NCI-H82 treated with DMSO at 0.1 percent for 48 hours (cell line): Measurements from ENCODE around the gene TUBB4A.
A peak's percentile ranks its signal among the peaks of the same experiment; 100 is the strongest.
"Not testable (repeated sequence)": the region's sequence is repeated elsewhere in the genome, so short reads cannot be mapped to it uniquely, and the experiment has no call there.

Source experiments
- DNase-seq: peaks from one replicate; lab custom pipeline; 2025; ENCODE audit not compliant: unreplicated experiment; lab: John Stamatoyannopoulos, UW

The TUBB4A gene

GRCh38 chr19:6501740-6502648 is at the start of gene TUBB4A:
Gene TUBB4A, minus strand, starts transcription at chr19:6502309. Its CDS starts 97 bp downstream, at chr19:6502212.
- no peak for DNase-seq

GRCh38 chr19:6551091-6551490 is 49.0 kb upstream of the TUBB4A start:
- DNase-seq: no peak

- DNase-seq: not testable (repeated sequence)
Measured at GRCh38 chr19:6550679-6551078, 48.6 kb upstream of the TUBB4A start.

GRCh38 chr19:6543866-6544347 is 41.8 kb upstream of the TUBB4A start:
- DNase-seq: no peak

- no peak for DNase-seq
Measured at GRCh38 chr19:6540918-6541689, 39.0 kb upstream of the TUBB4A start.

- no peak for DNase-seq
Measured at GRCh38 chr19:6539514-6539913, 37.4 kb upstream of the TUBB4A start.

GRCh38 chr19:6535558-6536137 is 33.5 kb upstream of the TUBB4A start:
- no peak for DNase-seq

GRCh38 chr19:6534451-6535093 is 32.5 kb upstream of the TUBB4A start:
- DNase-seq: no peak

GRCh38 chr19:6533746-6534418 is 31.8 kb upstream of the TUBB4A start:
- DNase-seq: no peak

GRCh38 chr19:6533000-6533328 is 30.9 kb upstream of the TUBB4A start:
- no peak for DNase-seq

- no peak for DNase-seq
Measured at GRCh38 chr19:6532244-6532999, 30.3 kb upstream of the TUBB4A start.

GRCh38 chr19:6531956-6532243 is 29.8 kb upstream of the TUBB4A start:
- no peak for DNase-seq

GRCh38 chr19:6531163-6531955 is 29.2 kb upstream of the TUBB4A start:
- no peak for DNase-seq

GRCh38 chr19:6530386-6531162 is 28.5 kb upstream of the TUBB4A start, which contains the start of gene TNFSF9:
Gene TNFSF9, plus strand, starts transcription at chr19:6531026. Its CDS starts 11 bp downstream, at chr19:6531037.
- DNase-seq: peak; percentile 48

- DNase-seq: no peak
Measured at GRCh38 chr19:6529937-6530385, 27.9 kb upstream of the TUBB4A start.

GRCh38 chr19:6529351-6529750 is 27.2 kb upstream of the TUBB4A start:
- DNase-seq: no peak

GRCh38 chr19:6528544-6529121 is 26.5 kb upstream of the TUBB4A start:
- no peak for DNase-seq
